PC-3 (cell line): Measurements from ENCODE around the gene CALR. TPM values are rescaled to one million over a fixed set of nuclear protein-coding genes. Genes with fewer than 3 reads are reported as not detected.

Experiments
- ATAC-seq: fragments of 200-7000 bp; cut with Tn5 transposase; 2 replicates; pipeline ENCODE4 v1.9.1; 2020; ENCODE audit warnings: mild to moderate bottlenecking, moderate library complexity
- BruUV-seq: library from RNA; stranded (reverse); fragments of 400-500 nt; replicated peaks from 2 replicates; lab custom pipeline; 2021; lab: Mats Ljungman, UMichigan
- CTCF ChIA-PET: fragments of 300-600 bp; sonication (Branson Sonifier 250); formaldehyde crosslinking; loops from one replicate; lab custom pipeline; 2022; ENCODE audit warnings: antibody characterized with exemption; lab: Charles Lee
- POLR2A ChIA-PET: fragments of 300-600 bp; sonication (Branson Sonifier 250); formaldehyde crosslinking; loops from one replicate; lab custom pipeline; 2022; ENCODE audit warnings: antibody characterized with exemption; ENCODE audit not compliant: unreplicated experiment; lab: Charles Lee
- DNase-seq: peaks from one replicate; pipeline ENCODE4 v3.0.0-alpha.2; 2015
- H2AFZ ChIP-seq: fragments of 300-600 bp; sonication (generic); 2 replicates; pipeline ENCODE4 v1.6.0; 2016; ENCODE audit warnings: antibody characterized with exemption, low read length
- H3F3A ChIP-seq: fragments of 300-600 bp; sonication (generic); one replicate; pipeline ENCODE4 v1.6.0; 2017; ENCODE audit warnings: antibody characterized with exemption, low read length, control low read depth, mild to moderate bottlenecking; ENCODE audit not compliant: unreplicated experiment
- H3K27ac ChIP-seq: fragments of 300-600 bp; sonication (generic); 2 replicates; pipeline ENCODE4 v1.5.1; 2016; ENCODE audit warnings: mild to moderate bottlenecking, low read length
- H3K27me3 ChIP-seq: fragments of 300-600 bp; sonication (generic); 2 replicates; pipeline ENCODE4 v1.6.1; 2016; ENCODE audit warnings: low read length, mixed read lengths
- H3K36me3 ChIP-seq: fragments of 300-600 bp; sonication (generic); 2 replicates; pipeline ENCODE4 v1.6.1; 2016; ENCODE audit warnings: low read depth, mixed run types, low read length, mixed read lengths
- H3K4me1 ChIP-seq: fragments of 300-600 bp; sonication (generic); 2 replicates; pipeline ENCODE4 v1.5.1; 2016; ENCODE audit warnings: low read length; ENCODE audit not compliant: insufficient read depth
- H3K4me2 ChIP-seq: fragments of 300-600 bp; sonication (generic); 2 replicates; pipeline ENCODE4 v1.6.0; 2016; ENCODE audit warnings: low read length
- H3K4me3 ChIP-seq: fragments of 300-600 bp; sonication (generic); 2 replicates; pipeline ENCODE4 v1.5.1; 2016; ENCODE audit warnings: mild to moderate bottlenecking, low read length, mixed read lengths
- H3K79me2 ChIP-seq: fragments of 300-600 bp; sonication (generic); 2 replicates; pipeline ENCODE4 v1.6.1; 2017; ENCODE audit warnings: low read length, mixed read lengths
- H3K9ac ChIP-seq: fragments of 300-600 bp; sonication (generic); 2 replicates; pipeline ENCODE4 v1.6.0; 2016; ENCODE audit warnings: mild to moderate bottlenecking, low read length
- H3K9me2 ChIP-seq: fragments of 300-600 bp; sonication (generic); replicated peaks from 2 replicates; pipeline ENCODE4 v1.6.1; 2016; ENCODE audit warnings: mixed run types, low read length, mixed read lengths
- H3K9me3 ChIP-seq: fragments of 300-600 bp; sonication (generic); 2 replicates; pipeline ENCODE4 v1.6.1; 2016; ENCODE audit warnings: low read length, mixed read lengths
- H4K20me1 ChIP-seq: fragments of 300-600 bp; sonication (generic); 2 replicates; pipeline ENCODE4 v1.6.1; 2016; ENCODE audit warnings: low read length, mixed read lengths
- EZH2 ChIP-seq: fragments of 300-600 bp; sonication (generic); IDR thresholded peaks from one replicate; pipeline ENCODE4 v1.6.1; 2017; ENCODE audit warnings: antibody characterized with exemption, mild to moderate bottlenecking, low read length; ENCODE audit not compliant: unreplicated experiment
- EZH2phosphoT487 ChIP-seq: fragments of 300-600 bp; sonication (generic); IDR thresholded peaks from 2 replicates; pipeline ENCODE4 v1.6.1; 2018; ENCODE audit warnings: mild to moderate bottlenecking, antibody characterized with exemption, low read length, borderline replicate concordance
- intact Hi-C: fragments of 100-400 bp; cut with micrococcal nuclease; formaldehyde crosslinking; loops from 2 replicates; pipeline ENCODE4 v1.9.0; 2023
- total RNA-seq: library from RNA; depleted of rRNA; stranded (reverse); fragments of >200 nt; gene quantifications from 2 replicates; pipeline ENCODE4 v1.2.3, GENCODE V29; 2014
- TF ChIP-seq, protein P1 (sequence below): fragments of 300-600 bp; sonication (generic); conservative IDR thresholded peaks from 2 replicates; pipeline ENCODE4 v1.5.1; 2017; ENCODE audit warnings: antibody characterized with exemption, low read depth, mild to moderate bottlenecking, low read length

The CALR gene
- total RNA-seq, 1 experiment from 2014 or later, result 2,022 TPM

DNA sequence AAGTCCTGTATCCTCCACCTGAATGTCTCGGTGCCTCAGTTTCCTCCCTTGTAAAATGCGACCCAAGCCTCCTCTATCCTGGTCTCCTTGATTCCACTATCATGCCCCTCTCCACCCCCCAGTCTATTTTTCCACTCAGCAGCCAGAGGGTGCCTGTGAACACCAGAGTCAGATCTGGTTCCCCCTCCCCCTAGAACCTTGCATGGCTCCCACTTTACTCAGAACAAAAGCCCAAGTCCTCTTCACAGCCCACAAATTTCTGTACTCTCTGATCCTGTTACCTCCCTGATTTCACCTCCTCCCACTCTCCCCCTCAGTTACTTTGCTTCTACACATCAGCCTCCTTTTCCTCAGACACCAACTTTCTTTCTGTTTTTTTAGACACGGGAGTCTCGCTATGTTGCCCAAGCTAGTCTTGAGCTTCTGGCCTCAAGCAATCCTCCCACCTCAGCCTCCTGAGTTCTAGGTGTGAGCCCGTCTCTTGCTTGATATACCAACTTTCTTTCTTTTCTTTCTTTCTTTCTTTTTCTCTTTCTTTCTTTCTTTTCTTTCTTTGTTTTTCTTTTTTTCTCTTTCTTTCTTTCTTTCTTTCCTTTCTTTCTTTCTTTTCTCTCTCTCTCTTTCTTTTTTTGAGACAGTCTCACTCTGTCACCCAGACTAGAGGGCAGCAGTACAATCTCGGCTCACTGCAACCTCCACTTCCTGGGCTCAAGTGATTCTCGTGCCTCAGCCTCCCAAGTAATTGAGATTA is 31.8 kb downstream of the CALR start:
- Histone ChIP-seq H3K4me3 (no peak overlapping the region), H3K36me3 (no peaks in the 10 kb centered on the region), H3K27me3 (no peaks in the 10 kb centered on the region), H3K27ac (no peak overlapping the region), H4K20me1 (no peaks in the 10 kb centered on the region), H3K4me1 (no peaks in the 10 kb centered on the region; the same call in 1 of the 2 replicates), H3K9ac (no peak overlapping the region), H3K79me2 (no peaks in the 10 kb centered on the region), H2AFZ (no peak overlapping the region), H3K9me3 (no peaks in the 10 kb centered on the region), H3F3A (no peaks in the 10 kb centered on the region), H3K4me2 (no peak overlapping the region), H3K9me2 (no peaks in the 10 kb centered on the region)
- ATAC-seq (no peak), DNase-seq (no peak)
- TF ChIP-seq EZH2, result no peak
- TF ChIP-seq EZH2phosphoT487, result no peak
- TF ChIP-seq, protein P1, sequence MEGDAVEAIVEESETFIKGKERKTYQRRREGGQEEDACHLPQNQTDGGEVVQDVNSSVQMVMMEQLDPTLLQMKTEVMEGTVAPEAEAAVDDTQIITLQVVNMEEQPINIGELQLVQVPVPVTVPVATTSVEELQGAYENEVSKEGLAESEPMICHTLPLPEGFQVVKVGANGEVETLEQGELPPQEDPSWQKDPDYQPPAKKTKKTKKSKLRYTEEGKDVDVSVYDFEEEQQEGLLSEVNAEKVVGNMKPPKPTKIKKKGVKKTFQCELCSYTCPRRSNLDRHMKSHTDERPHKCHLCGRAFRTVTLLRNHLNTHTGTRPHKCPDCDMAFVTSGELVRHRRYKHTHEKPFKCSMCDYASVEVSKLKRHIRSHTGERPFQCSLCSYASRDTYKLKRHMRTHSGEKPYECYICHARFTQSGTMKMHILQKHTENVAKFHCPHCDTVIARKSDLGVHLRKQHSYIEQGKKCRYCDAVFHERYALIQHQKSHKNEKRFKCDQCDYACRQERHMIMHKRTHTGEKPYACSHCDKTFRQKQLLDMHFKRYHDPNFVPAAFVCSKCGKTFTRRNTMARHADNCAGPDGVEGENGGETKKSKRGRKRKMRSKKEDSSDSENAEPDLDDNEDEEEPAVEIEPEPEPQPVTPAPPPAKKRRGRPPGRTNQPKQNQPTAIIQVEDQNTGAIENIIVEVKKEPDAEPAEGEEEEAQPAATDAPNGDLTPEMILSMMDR, result no peak
- intact Hi-C loops, result no loop called here
- ChIA-PET POLR2A (no interaction called here), CTCF (no interaction called here)
- no TSS peak for BruUV-seq

DNA sequence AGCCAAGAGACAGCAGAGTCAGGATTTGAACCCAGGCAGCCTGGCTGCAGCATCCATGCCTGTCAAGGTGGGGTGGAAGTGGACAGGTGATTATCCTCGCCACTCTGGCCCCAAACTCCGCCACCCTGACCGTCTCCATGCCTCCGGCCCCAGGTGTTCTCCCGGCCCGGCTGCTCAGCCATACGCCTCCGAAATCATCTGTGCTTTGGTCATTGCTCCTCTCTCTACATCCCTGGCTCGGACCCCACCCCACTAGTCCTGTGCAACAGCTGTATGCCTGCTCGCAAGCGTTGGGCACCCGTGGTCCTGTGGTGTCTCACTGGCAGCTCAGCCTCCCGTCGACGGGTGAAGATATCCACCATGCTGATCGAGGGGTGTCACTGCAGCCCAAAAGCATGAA is 34.8 kb downstream of the CALR start:
- H2AFZ ChIP-seq, result no peak overlapping the region
- no peaks in the 10 kb centered on the region for H3K27me3 ChIP-seq
- H3K4me3 ChIP-seq, result no peak overlapping the region
- H3K36me3 ChIP-seq, result no peaks in the 10 kb centered on the region
- intact Hi-C loops, result no loop called here
- H3F3A ChIP-seq, result no peaks in the 10 kb centered on the region
- no peak for DNase-seq
- H3K4me2 ChIP-seq, result no peak overlapping the region
- CTCF ChIA-PET, result no interaction called here
- H4K20me1 ChIP-seq, result no peaks in the 10 kb centered on the region
- no peaks in the 10 kb centered on the region for H3K4me1 ChIP-seq
- no peak overlapping the region for H3K9ac ChIP-seq
- H3K9me3 ChIP-seq, result no peaks in the 10 kb centered on the region
- H3K27ac ChIP-seq, result no peak overlapping the region
- no TSS peak for BruUV-seq
- no peak for TF ChIP-seq EZH2phosphoT487
- TF ChIP-seq, protein P1, result no peak
- no peak for TF ChIP-seq EZH2
- POLR2A ChIA-PET, result no interaction called here
- no peaks in the 10 kb centered on the region for H3K79me2 ChIP-seq
- H3K9me2 ChIP-seq, result no peaks in the 10 kb centered on the region
- no peak for ATAC-seq
